ENCODE measurements around the gene TXNRD2. TPM values are rescaled to one million over a fixed set of nuclear protein-coding genes. Genes with fewer than 3 reads are reported as not detected.
A peak's percentile ranks its signal among the peaks of the same experiment; 100 is the strongest.

Gene TXNRD2
- total RNA-seq, 1 experiment from 2014 or later: 29.5 TPM

- ATAC-seq (no peak), DNase-seq (ENCODE audit: low read depth, low spot score) (no peak)
- H3K27me3 ChIP-seq (ENCODE audit: control insufficient read depth, insufficient read depth, low read length): no peaks in the 10 kb centered on the region
- no peak overlapping the region for H3K4me3 ChIP-seq (ENCODE audit: low read depth in 2 of 2, low read length in 2 of 2)
- in situ Hi-C loops (cut with HindIII; ENCODE audit: low pct_unique_long_range_greater_than_20kb, low sequenced_read_pairs) (no loop called here), intact Hi-C loops (cut with micrococcal nuclease; ENCODE audit: unreplicated experiment) (no loop called here)
- H3K27ac ChIP-seq (ENCODE audit: low read length): peak overlapping the region; percentile 51; the same call in 1 of the 2 replicates
- BruUV-seq (replicated peaks): no TSS peak
- ChIA-PET POLR2A (no interaction called here), CTCF (no interaction called here)
- H3K4me1 ChIP-seq (ENCODE audit: control insufficient read depth, insufficient read depth, low read length): peaks cover 53% of the 10 kb centered on the region
- no peak for TF ChIP-seq TCF7L2 (IDR thresholded peaks at IDR 0.05; ENCODE audit: low read depth, low read length)
- TF ChIP-seq, protein P1, sequence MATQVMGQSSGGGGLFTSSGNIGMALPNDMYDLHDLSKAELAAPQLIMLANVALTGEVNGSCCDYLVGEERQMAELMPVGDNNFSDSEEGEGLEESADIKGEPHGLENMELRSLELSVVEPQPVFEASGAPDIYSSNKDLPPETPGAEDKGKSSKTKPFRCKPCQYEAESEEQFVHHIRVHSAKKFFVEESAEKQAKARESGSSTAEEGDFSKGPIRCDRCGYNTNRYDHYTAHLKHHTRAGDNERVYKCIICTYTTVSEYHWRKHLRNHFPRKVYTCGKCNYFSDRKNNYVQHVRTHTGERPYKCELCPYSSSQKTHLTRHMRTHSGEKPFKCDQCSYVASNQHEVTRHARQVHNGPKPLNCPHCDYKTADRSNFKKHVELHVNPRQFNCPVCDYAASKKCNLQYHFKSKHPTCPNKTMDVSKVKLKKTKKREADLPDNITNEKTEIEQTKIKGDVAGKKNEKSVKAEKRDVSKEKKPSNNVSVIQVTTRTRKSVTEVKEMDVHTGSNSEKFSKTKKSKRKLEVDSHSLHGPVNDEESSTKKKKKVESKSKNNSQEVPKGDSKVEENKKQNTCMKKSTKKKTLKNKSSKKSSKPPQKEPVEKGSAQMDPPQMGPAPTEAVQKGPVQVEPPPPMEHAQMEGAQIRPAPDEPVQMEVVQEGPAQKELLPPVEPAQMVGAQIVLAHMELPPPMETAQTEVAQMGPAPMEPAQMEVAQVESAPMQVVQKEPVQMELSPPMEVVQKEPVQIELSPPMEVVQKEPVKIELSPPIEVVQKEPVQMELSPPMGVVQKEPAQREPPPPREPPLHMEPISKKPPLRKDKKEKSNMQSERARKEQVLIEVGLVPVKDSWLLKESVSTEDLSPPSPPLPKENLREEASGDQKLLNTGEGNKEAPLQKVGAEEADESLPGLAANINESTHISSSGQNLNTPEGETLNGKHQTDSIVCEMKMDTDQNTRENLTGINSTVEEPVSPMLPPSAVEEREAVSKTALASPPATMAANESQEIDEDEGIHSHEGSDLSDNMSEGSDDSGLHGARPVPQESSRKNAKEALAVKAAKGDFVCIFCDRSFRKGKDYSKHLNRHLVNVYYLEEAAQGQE (IDR thresholded peaks at IDR 0.05; ENCODE audit: insufficient read depth in 1 of 2, low read depth in 2 of 2, low read length in 1 of 2): no peak
- no peak for TF ChIP-seq POLR2AphosphoS5 (IDR thresholded peaks at IDR 0.05; ENCODE audit: low read depth, low read length)
- TF ChIP-seq CTCF (IDR thresholded peaks at IDR 0.05): no peak
- no peak for TF ChIP-seq SIN3A (IDR thresholded peaks at IDR 0.05; ENCODE audit: borderline replicate concordance, insufficient read depth, low read depth, low read length)
- H3K36me3 ChIP-seq (ENCODE audit: control insufficient read depth, insufficient read depth, low read length): peaks cover 11% of the 10 kb centered on the region; the same call in 1 of the 2 replicates
- H3K9me3 ChIP-seq (ENCODE audit: control insufficient read depth, insufficient read depth, low read depth, low read length): no peaks in the 10 kb centered on the region
Observed at GRCh38 chr22:19851291-19852176, 90.1 kb downstream of the TXNRD2 start.

- ATAC-seq: no peak
- no peak for TF ChIP-seq TCF7L2 (IDR thresholded peaks at IDR 0.05; ENCODE audit: low read depth, low read length)
- no peak for TF ChIP-seq POLR2AphosphoS5 (IDR thresholded peaks at IDR 0.05; ENCODE audit: low read depth, low read length)
- TF ChIP-seq SIN3A (IDR thresholded peaks at IDR 0.05; ENCODE audit: borderline replicate concordance, insufficient read depth, low read depth, low read length): no peak
- TF ChIP-seq, protein P1 (IDR thresholded peaks at IDR 0.05; ENCODE audit: insufficient read depth in 1 of 2, low read depth in 2 of 2, low read length in 1 of 2): no peak
- TF ChIP-seq CTCF (IDR thresholded peaks at IDR 0.05): no peak
Observed at GRCh38 chr22:19850763-19851109, 90.9 kb downstream of the TXNRD2 start.

More at GRCh38 chr22:19850763-19851109, 90.9 kb downstream of the TXNRD2 start:
- Histone ChIP-seq H3K9me3 (ENCODE audit: control insufficient read depth, insufficient read depth, low read depth, low read length) (no peaks in the 10 kb centered on the region), H3K4me3 (ENCODE audit: low read depth in 2 of 2, low read length in 2 of 2) (no peak overlapping the region), H3K27me3 (ENCODE audit: control insufficient read depth, insufficient read depth, low read length) (no peaks in the 10 kb centered on the region), H3K27ac (ENCODE audit: low read length) (peak overlapping the region; percentile 51), H3K4me1 (ENCODE audit: control insufficient read depth, insufficient read depth, low read length) (peaks cover 47% of the 10 kb centered on the region), H3K36me3 (ENCODE audit: control insufficient read depth, insufficient read depth, low read length) (peaks cover 11% of the 10 kb centered on the region; the same call in 1 of the 2 replicates)
- ChIA-PET CTCF (no interaction called here), POLR2A (interaction anchor here (1.1 kb wide), 1 partner anchor 14 kb away, joined by 3 read pairs; no protein-coding TSS in a partner anchor)
- DNase-seq (ENCODE audit: low read depth, low spot score): no peak
- BruUV-seq (replicated peaks): no TSS peak
- intact Hi-C loops (cut with micrococcal nuclease; ENCODE audit: unreplicated experiment): no loop called here
- in situ Hi-C loops (cut with HindIII; ENCODE audit: low pct_unique_long_range_greater_than_20kb, low sequenced_read_pairs): no loop called here

Data from Panc1 (cell line).